Measurements from ENCODE around the gene CNOT11. TPM values are rescaled to one million over a fixed set of nuclear protein-coding genes. Genes with fewer than 3 reads are reported as not detected.
"Not testable (repeated sequence)": the region's sequence is repeated elsewhere in the genome, so short reads cannot be mapped to it uniquely, and the experiment has no call there.

The CNOT11 gene
- total RNA-seq, 2 donors from 2014 or later: 10.2 to 34.5 TPM

- Histone ChIP-seq H3K4me1 (no peaks in the 10 kb centered on the region), H3K27ac (no peak overlapping the region), H3K27me3 (no peaks in the 10 kb centered on the region), H3K9me3 (no peaks in the 10 kb centered on the region), H3K4me3 (no peak overlapping the region), H3K36me3 (replicated peaks in 1 of 2; ENCODE audit: insufficient read depth in 1 of 2, low read depth in 2 of 2) (no peaks in the 10 kb centered on the region)
- 91 to 93% methylated on average over 7 of the region's 7 CpGs for WGBS, 2 donors
- no peak for ATAC-seq
- TF ChIP-seq POLR2A (IDR thresholded peaks at IDR 0.05) (no peak), CTCF (IDR thresholded peaks at IDR 0.05) (no peak)
- intact Hi-C loops (cut with DNase I): no loop called here
- DNase-seq: no peak
These were observed 33.4 kb upstream of the CNOT11 start for GRCh38 chr2:101219246-101219645.

GRCh38 chr2:101220091-101220490, 32.6 kb upstream of the CNOT11 start:
- H3K4me1 ChIP-seq; H3K27ac ChIP-seq; DNase-seq; intact Hi-C loops (cut with DNase I); H3K36me3 ChIP-seq (replicated peaks in 1 of 2; ENCODE audit: insufficient read depth in 1 of 2, low read depth in 2 of 2); H3K27me3 ChIP-seq; ATAC-seq; H3K4me3 ChIP-seq; H3K9me3 ChIP-seq: not testable (repeated sequence)
- 98% methylated on average over 7 of the region's 7 CpGs for WGBS, 2 donors

GRCh38 chr2:101223814-101224231, 28.9 kb upstream of the CNOT11 start:
- Histone ChIP-seq H3K4me1 (no peaks in the 10 kb centered on the region), H3K27me3 (no peaks in the 10 kb centered on the region), H3K9me3 (no peaks in the 10 kb centered on the region), H3K36me3 (replicated peaks in 1 of 2; ENCODE audit: insufficient read depth in 1 of 2, low read depth in 2 of 2) (no peaks in the 10 kb centered on the region), H3K4me3 (no peak overlapping the region), H3K27ac (no peak overlapping the region)
- no peak for DNase-seq
- no peak for TF ChIP-seq CTCF (IDR thresholded peaks at IDR 0.05)
- TF ChIP-seq POLR2A (IDR thresholded peaks at IDR 0.05): no peak
- WGBS, 2 donors: 85 to 86% methylated on average over 5 to 7 of the region's 7 CpGs
- ATAC-seq: no peak
- intact Hi-C loops (cut with DNase I): no loop called here

GRCh38 chr2:101230541-101231001, 22.1 kb upstream of the CNOT11 start:
- WGBS, 2 donors: 53 to 70% methylated on average over 2 of the region's 2 CpGs
- H3K27ac ChIP-seq: no peak overlapping the region
- no peaks in the 10 kb centered on the region for H3K9me3 ChIP-seq

GRCh38 chr2:101231240-101231639, 21.4 kb upstream of the CNOT11 start:
- Histone ChIP-seq H3K9me3 (no peaks in the 10 kb centered on the region), H3K4me1 (peaks cover 34% of the 10 kb centered on the region), H3K27ac (no peak overlapping the region), H3K4me3 (no peak overlapping the region), H3K36me3 (replicated peaks in 1 of 2; ENCODE audit: insufficient read depth in 1 of 2, low read depth in 2 of 2) (no peaks in the 10 kb centered on the region), H3K27me3 (no peaks in the 10 kb centered on the region)
- TF ChIP-seq CTCF (IDR thresholded peaks at IDR 0.05) (no peak), POLR2A (IDR thresholded peaks at IDR 0.05) (no peak)
- ATAC-seq (no peak), DNase-seq (no peak)
- 95 to 100% methylated on average over 1 of the region's 1 CpG for WGBS, 2 donors
- intact Hi-C loops (cut with DNase I): no loop called here

More at GRCh38 chr2:101230541-101231001, 22.1 kb upstream of the CNOT11 start:
- DNase-seq (no peak), ATAC-seq (no peak)
- H3K36me3 ChIP-seq (replicated peaks in 1 of 2; ENCODE audit: insufficient read depth in 1 of 2, low read depth in 2 of 2): no peaks in the 10 kb centered on the region
- no peak overlapping the region for H3K4me3 ChIP-seq
- peaks cover 29% of the 10 kb centered on the region for H3K4me1 ChIP-seq
- no peaks in the 10 kb centered on the region for H3K27me3 ChIP-seq
- intact Hi-C loops (cut with DNase I): no loop called here
- TF ChIP-seq POLR2A (IDR thresholded peaks at IDR 0.05) (no peak), CTCF (IDR thresholded peaks at IDR 0.05) (no peak)
